IgD-negative memory B cell (primary cell): Measurements from ENCODE around the gene BCR. TPM values are rescaled to one million over a fixed set of nuclear protein-coding genes. Genes with fewer than 3 reads are reported as not detected.
"Not testable (repeated sequence)": the region's sequence is repeated elsewhere in the genome, so short reads cannot be mapped to it uniquely, and the experiment has no call there.

ENCODE experiments used
- H3K27ac Mint-ChIP-seq, 3 donors: one replicate each; pipeline ENCODE4 v1.8.0; 2020 to 2022; ENCODE audit warnings: mild to moderate bottlenecking in 3 of 3, mixed read lengths in 3 of 3, moderate library complexity in 1 of 3
- H3K27me3 Mint-ChIP-seq: one replicate; pipeline ENCODE4 v1.8.0; 2021; ENCODE audit warnings: mixed read lengths
- H3K36me3 Mint-ChIP-seq: one replicate; pipeline ENCODE4 v1.8.0; 2020; ENCODE audit warnings: mild to moderate bottlenecking, mixed read lengths
- H3K4me1 Mint-ChIP-seq, 3 donors: one replicate each; pipeline ENCODE4 v1.8.0; 2020 to 2022; ENCODE audit warnings: mixed read lengths in 3 of 3, mild to moderate bottlenecking in 1 of 3
- H3K4me3 Mint-ChIP-seq, 4 donors: one replicate each; pipeline ENCODE4 v1.8.0; 2020 to 2022; ENCODE audit warnings: mild to moderate bottlenecking in 4 of 4, mixed read lengths in 4 of 4, moderate library complexity in 3 of 4
- H3K9me3 Mint-ChIP-seq, 3 donors: one replicate each; pipeline ENCODE4 v1.8.0; 2020 to 2021; ENCODE audit warnings: mixed read lengths in 3 of 3, mild to moderate bottlenecking in 1 of 3
- polyA plus RNA-seq: library from polyadenylated mRNA; unstranded; fragments of 300-500 nt; fragmentation: Illumina TruSeq; gene quantifications from one replicate; pipeline ENCODE4 v1.2.3, GENCODE V29; 2021

Gene BCR
- polyA plus RNA-seq, 1 donor from 2014 or later, result 5.9 TPM

GRCh38 chr22:23356094-23356493 is 175.8 kb downstream of the BCR start:
- peaks cover 12% of the 10 kb centered on the region for H3K27me3 Mint-ChIP-seq
- H3K9me3 Mint-ChIP-seq, result peaks cover 0 to 2% (median 0%) of the 10 kb centered on the region in 3 donors
- no peaks in the 10 kb centered on the region for H3K36me3 Mint-ChIP-seq
- H3K27ac Mint-ChIP-seq, result no peak overlapping the region
- no peak overlapping the region for H3K4me3 Mint-ChIP-seq
- no peaks in the 10 kb centered on the region for H3K4me1 Mint-ChIP-seq

GRCh38 chr22:23357053-23357452 is 176.7 kb downstream of the BCR start:
- no peak overlapping the region for H3K4me3 Mint-ChIP-seq
- no peaks in the 10 kb centered on the region for H3K4me1 Mint-ChIP-seq

GRCh38 chr22:23359583-23360123 is 179.3 kb downstream of the BCR start:
- Mint-ChIP-seq H3K9me3 (peaks cover 0 to 5% (median 2%) of the 10 kb centered on the region in 3 donors), H3K4me3 (peak overlapping the region in 1 of 4 donors; percentile 5), H3K27me3 (peaks cover 5% of the 10 kb centered on the region), H3K27ac (no peak overlapping the region), H3K4me1 (no peaks in the 10 kb centered on the region), H3K36me3 (no peaks in the 10 kb centered on the region)

More at GRCh38 chr22:23357053-23357452, 176.7 kb downstream of the BCR start:
- Mint-ChIP-seq H3K9me3 (peaks cover 0 to 2% (median 0%) of the 10 kb centered on the region in 3 donors), H3K36me3 (no peaks in the 10 kb centered on the region), H3K27me3 (peaks cover 11% of the 10 kb centered on the region), H3K27ac (no peak overlapping the region)

GRCh38 chr22:23361676-23362075 is 181.4 kb downstream of the BCR start:
- H3K36me3 Mint-ChIP-seq, result no peaks in the 10 kb centered on the region
- H3K4me3 Mint-ChIP-seq, result no peak overlapping the region
- no peaks in the 10 kb centered on the region for H3K4me1 Mint-ChIP-seq
- H3K27me3 Mint-ChIP-seq, result peaks cover 8% of the 10 kb centered on the region
- peaks cover 0 to 5% (median 2%) of the 10 kb centered on the region in 3 donors for H3K9me3 Mint-ChIP-seq
- no peak overlapping the region for H3K27ac Mint-ChIP-seq

- Mint-ChIP-seq H3K27ac (no peak overlapping the region), H3K4me3 (no peak overlapping the region), H3K27me3 (peaks cover 11% of the 10 kb centered on the region), H3K4me1 (no peaks in the 10 kb centered on the region), H3K9me3 (peaks cover 0 to 7% (median 2%) of the 10 kb centered on the region in 3 donors), H3K36me3 (no peaks in the 10 kb centered on the region)
These were observed 183.4 kb downstream of the BCR start for GRCh38 chr22:23363683-23364082.

- Mint-ChIP-seq H3K4me3 (no peak overlapping the region), H3K9me3 (peaks cover 0 to 7% (median 2%) of the 10 kb centered on the region in 3 donors), H3K27me3 (peaks cover 11% of the 10 kb centered on the region)
These were observed 184.1 kb downstream of the BCR start for GRCh38 chr22:23364389-23364788.

GRCh38 chr22:23365524-23365923 is 185.2 kb downstream of the BCR start:
- Mint-ChIP-seq H3K27me3 (peaks cover 11% of the 10 kb centered on the region), H3K36me3 (peaks cover 2% of the 10 kb centered on the region)

More at GRCh38 chr22:23364389-23364788, 184.1 kb downstream of the BCR start:
- H3K4me1 Mint-ChIP-seq, result no peaks in the 10 kb centered on the region
- H3K36me3 Mint-ChIP-seq, result peaks cover 2% of the 10 kb centered on the region
- no peak overlapping the region for H3K27ac Mint-ChIP-seq

GRCh38 chr22:23365961-23366360 is 185.7 kb downstream of the BCR start:
- H3K36me3 Mint-ChIP-seq, result peaks cover 2% of the 10 kb centered on the region
- H3K27ac Mint-ChIP-seq, result no peak overlapping the region
- no peak overlapping the region for H3K4me3 Mint-ChIP-seq
- peaks cover 11% of the 10 kb centered on the region for H3K27me3 Mint-ChIP-seq
- H3K4me1 Mint-ChIP-seq, result no peaks in the 10 kb centered on the region
- H3K9me3 Mint-ChIP-seq, result peaks cover 0 to 5% (median 2%) of the 10 kb centered on the region in 3 donors

More at GRCh38 chr22:23365524-23365923, 185.2 kb downstream of the BCR start:
- no peak overlapping the region for H3K27ac Mint-ChIP-seq
- no peak overlapping the region for H3K4me3 Mint-ChIP-seq
- peaks cover 0 to 7% (median 2%) of the 10 kb centered on the region in 3 donors for H3K9me3 Mint-ChIP-seq
- no peaks in the 10 kb centered on the region for H3K4me1 Mint-ChIP-seq

GRCh38 chr22:23367196-23367595 is 186.9 kb downstream of the BCR start:
- not testable (repeated sequence) for H3K4me1 Mint-ChIP-seq, H3K4me3 Mint-ChIP-seq, H3K36me3 Mint-ChIP-seq, H3K9me3 Mint-ChIP-seq, H3K27ac Mint-ChIP-seq
- peaks cover 11% of the 10 kb centered on the region for H3K27me3 Mint-ChIP-seq

Other genes starting within 250 kb of the BCR start
- gene GNAZ, start 110.0 kb upstream of the BCR start, polyA plus RNA-seq, result 2.0 TPM
- gene RSPH14, start 38.5 kb upstream of the BCR start, polyA plus RNA-seq, result 0.39 TPM
- gene RAB36, start 35.0 kb upstream of the BCR start, polyA plus RNA-seq, result 1.8 TPM